GM12801 (cell line): Measurements from ENCODE around the gene WNT7A.

Source experiments
- TF ChIP-seq, protein P1 (sequence below): IDR thresholded peaks from one replicate; pipeline ENCODE4 v1.5.1; 2011; ENCODE audit warnings: control low read depth; ENCODE audit not compliant: insufficient read length; ENCODE audit errors: extremely low read depth

The WNT7A gene

DNA sequence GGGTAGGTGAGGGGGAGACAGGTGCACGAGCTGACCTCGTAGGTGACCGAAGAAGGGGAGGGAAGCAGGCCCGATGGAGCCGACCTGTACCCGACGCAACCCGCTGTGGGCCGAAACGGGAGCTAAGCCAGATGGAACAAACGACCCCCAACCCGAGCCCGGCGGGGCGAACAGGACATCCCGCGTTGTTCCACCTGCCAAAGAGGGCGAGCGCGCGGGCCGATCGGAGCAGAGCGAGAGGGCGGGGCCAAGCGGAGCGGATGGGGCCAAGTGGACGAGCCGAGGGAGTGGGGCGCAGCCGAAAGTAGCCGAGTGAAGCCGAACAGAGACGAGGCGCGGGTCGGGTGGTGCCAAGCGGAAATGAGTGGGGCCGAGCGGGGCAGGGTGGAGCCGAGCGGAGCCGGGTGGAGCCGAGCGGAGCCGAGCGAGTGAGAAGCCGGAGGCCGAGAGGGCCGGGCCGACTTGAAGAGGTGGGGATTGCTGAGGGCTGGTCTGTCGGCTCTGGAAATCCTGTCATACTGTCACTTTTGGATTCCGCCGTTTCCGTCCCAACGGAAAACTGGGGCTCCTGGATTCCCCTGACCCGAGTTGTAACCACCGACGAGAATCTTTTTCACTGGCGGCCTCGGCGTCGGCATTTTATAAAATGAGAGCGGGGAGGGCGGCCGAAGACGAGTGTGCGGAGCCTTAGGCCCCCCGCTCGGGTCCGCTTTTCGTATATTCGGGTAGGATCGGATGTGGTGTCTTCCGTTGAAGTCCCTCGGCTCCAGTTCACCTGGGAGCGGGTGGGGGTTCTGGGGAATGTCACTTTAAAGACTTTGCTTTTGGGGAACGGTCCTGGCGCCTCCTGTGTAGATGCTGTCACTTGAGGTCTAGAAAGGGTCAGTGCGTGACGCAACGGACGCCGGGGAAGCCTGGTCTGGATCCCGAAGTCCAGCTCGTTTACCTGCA, 15.6 kb upstream of the WNT7A start:
- TF ChIP-seq, protein P1, sequence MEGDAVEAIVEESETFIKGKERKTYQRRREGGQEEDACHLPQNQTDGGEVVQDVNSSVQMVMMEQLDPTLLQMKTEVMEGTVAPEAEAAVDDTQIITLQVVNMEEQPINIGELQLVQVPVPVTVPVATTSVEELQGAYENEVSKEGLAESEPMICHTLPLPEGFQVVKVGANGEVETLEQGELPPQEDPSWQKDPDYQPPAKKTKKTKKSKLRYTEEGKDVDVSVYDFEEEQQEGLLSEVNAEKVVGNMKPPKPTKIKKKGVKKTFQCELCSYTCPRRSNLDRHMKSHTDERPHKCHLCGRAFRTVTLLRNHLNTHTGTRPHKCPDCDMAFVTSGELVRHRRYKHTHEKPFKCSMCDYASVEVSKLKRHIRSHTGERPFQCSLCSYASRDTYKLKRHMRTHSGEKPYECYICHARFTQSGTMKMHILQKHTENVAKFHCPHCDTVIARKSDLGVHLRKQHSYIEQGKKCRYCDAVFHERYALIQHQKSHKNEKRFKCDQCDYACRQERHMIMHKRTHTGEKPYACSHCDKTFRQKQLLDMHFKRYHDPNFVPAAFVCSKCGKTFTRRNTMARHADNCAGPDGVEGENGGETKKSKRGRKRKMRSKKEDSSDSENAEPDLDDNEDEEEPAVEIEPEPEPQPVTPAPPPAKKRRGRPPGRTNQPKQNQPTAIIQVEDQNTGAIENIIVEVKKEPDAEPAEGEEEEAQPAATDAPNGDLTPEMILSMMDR: no peak

GRCh38 chr3:13894807-13895154, 14.9 kb upstream of the WNT7A start:
- TF ChIP-seq, protein P1: no peak

DNA sequence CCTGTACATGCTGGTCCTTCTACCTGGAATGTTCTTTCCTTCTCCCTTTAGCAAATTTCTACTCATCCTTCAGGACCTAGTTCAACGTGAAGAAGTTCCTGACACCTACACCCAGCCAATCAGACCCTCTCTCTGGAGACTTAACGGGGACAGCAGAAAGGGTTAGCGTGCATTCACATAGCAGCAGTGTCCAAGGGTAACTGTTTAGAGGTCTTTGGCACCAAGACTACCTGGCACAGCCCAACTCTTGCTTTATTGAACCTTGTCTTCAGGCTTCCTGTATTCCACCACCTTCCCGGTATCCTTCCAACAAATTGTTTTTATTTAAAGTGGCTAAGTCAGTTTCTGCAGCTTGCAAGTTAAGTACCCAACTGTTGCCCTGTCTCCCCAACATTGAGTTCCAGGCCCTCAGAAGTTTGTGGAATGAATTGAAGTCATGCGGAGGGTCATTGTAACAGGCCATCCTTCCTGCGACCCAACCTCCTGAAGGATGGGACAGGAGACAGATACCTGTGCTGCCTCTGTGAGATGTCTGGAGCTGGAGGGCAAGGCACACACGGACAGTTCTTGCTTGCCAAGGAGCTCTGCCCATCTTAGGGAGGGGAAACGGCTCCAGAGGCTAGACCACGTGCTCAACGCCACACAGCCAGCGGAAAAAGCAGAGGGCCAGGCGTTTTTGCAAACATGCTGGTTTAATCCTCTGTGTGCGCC, 14.4 kb upstream of the WNT7A start:
- TF ChIP-seq, protein P1: no peak

DNA sequence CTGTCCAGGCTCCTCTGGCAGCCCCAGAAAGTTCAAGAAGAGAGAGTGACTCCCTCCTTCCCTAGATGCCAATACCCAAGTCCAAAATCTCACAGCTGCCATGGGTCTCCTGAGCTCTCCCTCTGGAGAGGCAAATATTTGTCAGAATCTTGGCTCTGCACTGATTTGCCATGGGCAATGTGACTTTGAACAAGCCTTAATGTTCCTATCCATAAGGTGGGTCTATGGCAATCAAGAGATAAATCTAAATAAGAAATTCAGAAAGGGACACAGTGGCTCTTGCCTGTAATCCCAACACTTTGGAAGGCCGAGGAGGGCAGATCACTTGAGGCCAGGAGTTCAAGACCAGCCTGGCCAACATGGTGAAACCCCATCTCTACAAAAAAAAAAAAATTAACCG, 12.4 kb upstream of the WNT7A start:
- TF ChIP-seq, protein P1: no peak

- TF ChIP-seq, protein P1: no peak
Observed at GRCh38 chr3:13891492-13892073, 11.7 kb upstream of the WNT7A start.

DNA sequence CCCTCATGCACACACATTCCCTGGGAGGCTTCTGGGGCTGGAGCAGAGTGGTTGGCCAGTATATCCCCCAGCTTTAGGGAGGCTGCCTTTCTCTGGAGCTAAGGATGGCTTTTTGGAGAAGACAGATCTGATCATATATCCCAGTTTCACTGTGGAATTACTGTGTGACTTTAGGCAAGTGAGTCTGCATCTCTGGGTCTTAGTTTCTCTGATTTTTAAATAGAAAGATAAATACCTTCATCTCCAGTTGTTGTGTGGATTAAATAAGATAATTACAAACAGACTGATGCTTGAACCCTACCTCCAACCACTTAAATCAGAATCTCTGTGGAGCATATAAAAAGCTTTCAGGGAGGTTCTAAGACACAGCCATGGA, 11.1 kb upstream of the WNT7A start:
- TF ChIP-seq, protein P1: no peak

- TF ChIP-seq, protein P1: no peak
Observed at GRCh38 chr3:13890377-13891016, 10.6 kb upstream of the WNT7A start.
